DND-41 (cell line): Measurements from ENCODE around the gene TFDP2.

ENCODE experiments used
- EZH2 ChIP-seq: IDR thresholded peaks from 3 replicates; pipeline ENCODE4 v1.6.1; 2012; ENCODE audit warnings: borderline replicate concordance, low read depth, mild to moderate bottlenecking, moderate library complexity, low read length, inconsistent platforms; ENCODE audit not compliant: severe bottlenecking
- TF ChIP-seq, protein P1 (sequence below): IDR thresholded peaks from 2 replicates; pipeline ENCODE4 v1.5.1; 2012; ENCODE audit warnings: borderline replicate concordance, low read length, moderate library complexity, mild to moderate bottlenecking; ENCODE audit not compliant: poor library complexity, severe bottlenecking; ENCODE audit errors: extremely low read depth

DNA sequence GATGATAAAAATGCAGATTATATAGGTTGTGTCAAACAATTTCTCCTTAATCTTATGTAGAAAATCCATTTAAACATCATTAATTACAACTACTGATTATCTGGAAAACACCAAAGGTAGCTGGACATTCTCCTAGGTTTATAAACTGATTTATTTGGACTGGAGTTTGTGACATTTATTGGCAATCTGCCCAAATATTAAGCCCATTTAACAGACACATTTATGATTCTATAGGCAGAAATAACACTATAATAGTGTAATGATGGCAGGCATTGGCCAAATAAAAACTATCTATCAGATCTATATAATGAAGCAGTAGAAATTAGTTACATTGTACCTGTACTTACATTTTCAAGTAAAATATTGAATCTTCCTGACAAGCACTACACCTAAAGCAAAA lies 117.8 kb downstream of the TFDP2 start:
- no peak for TF ChIP-seq EZH2
- TF ChIP-seq, protein P1, sequence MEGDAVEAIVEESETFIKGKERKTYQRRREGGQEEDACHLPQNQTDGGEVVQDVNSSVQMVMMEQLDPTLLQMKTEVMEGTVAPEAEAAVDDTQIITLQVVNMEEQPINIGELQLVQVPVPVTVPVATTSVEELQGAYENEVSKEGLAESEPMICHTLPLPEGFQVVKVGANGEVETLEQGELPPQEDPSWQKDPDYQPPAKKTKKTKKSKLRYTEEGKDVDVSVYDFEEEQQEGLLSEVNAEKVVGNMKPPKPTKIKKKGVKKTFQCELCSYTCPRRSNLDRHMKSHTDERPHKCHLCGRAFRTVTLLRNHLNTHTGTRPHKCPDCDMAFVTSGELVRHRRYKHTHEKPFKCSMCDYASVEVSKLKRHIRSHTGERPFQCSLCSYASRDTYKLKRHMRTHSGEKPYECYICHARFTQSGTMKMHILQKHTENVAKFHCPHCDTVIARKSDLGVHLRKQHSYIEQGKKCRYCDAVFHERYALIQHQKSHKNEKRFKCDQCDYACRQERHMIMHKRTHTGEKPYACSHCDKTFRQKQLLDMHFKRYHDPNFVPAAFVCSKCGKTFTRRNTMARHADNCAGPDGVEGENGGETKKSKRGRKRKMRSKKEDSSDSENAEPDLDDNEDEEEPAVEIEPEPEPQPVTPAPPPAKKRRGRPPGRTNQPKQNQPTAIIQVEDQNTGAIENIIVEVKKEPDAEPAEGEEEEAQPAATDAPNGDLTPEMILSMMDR = no peak
